ENCODE measurements around the gene TMEM131L.
A peak's percentile ranks its signal among the peaks of the same experiment; 100 is the strongest.

The TMEM131L gene

DNA sequence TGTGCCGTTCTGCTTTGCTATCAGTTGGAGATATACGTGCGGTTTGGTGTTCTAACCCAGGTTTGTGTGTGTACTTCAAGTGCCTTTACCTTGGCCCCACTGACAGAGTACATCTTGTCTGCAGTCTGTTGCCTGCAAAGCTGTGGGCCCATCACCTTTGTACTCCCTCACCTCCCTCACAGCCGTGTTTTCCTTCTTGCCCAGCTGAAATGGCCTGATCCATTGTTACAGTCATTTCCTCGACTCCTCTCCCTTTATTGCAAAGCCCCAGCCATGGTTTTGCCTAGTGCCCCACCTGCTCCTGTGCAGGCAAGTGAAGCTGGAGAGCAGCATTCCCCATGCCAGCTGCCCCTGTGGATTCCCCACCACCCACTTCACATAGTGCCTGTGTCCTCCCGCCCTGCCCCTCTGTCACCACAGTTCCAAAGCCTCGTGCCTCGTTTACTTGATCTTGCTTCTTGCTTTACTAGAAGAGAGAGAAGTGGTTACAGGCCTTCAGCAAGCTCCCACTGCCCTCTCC, 162.7 kb downstream of the TMEM131L start:
- DNase-seq = no peak

DNA sequence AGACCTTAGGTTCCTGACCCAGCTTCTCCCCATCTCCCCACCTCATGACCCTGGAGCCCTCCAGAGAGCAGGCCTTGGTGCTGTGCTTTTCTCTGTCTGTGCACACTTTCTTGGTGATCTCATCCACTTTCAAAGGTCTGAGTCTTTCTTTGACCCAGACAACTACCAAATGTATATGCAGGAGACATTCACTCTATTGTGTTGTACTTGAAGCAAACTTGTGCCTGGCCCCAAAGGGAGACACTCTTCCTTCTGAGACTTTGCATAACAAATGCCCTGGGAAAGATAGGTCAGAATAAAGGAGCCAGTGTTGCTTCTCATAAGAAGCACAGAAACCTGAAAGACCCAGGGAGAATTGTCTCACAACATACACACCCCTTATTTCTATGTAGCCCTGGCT, 163.6 kb downstream of the TMEM131L start:
- DNase-seq = no peak

DNA sequence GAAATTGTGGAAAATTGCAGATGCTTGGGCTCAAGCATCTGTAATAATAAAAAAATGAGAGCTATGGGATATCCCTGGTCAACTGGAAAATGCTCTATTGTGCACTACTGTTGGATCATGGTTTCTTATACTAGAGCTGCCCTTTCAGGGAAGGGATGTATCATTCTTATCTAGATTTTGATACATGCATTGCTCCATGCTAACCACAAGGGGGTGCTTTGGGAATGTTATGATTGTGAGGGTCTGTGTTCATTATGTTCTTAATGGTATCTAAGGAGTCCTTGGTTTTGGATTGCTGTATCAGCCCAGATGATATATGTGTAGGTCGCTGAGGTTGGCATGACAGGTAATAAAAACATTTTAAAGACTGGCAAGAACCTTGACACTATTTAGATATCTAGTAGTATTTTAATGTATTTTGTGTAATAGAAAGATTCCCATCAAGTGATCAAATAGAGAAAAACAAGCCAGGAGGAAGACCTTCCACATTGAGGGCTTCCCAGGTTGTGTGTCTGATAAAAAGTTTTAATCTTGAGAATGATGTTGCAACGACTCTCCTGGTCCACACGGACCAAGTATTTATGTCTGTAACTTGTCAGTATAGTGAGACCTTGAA, 168.7 kb downstream of the TMEM131L start:
- DNase-seq = peak; percentile 6

DNA sequence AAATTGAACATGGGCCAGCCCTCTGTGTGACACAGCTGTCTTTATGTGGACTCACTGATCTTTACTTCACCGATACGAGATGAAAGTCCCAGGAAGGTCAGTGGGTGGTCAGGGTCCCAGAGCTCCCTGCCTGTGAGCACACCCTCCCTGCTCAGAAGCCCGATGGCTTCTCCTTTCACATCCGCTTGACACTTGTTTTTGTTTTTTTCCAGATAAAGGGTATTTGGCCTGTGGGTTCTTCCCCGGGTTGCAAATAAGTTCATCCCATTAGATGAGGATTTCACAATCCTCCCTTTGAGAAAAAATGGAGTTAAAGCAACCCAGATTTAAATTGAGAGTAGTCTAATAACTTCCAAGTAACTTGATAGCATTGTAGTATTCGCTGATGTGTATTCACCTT, 169.7 kb downstream of the TMEM131L start:
- no peak for DNase-seq

DNA sequence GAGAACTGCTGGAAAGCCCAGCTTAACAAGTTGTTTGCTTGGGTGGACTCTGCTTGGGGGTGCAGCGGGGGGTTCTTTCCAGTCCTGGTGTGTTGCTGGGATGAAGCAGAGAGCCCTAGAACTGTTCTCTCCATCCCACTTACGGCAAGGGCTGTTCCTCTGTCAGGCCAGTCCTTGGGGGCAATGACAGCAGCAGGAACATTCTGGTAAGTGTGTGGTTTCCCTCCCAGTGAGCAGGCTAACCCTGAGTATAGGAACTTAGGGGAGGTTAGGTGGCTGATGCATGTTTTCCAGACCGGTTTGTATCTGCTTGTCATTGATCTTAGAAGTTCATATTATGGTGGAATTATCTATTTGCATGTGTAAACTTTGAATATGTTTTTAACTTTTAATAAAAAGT, 171.0 kb downstream of the TMEM131L start:
- DNase-seq = no peak

DNA sequence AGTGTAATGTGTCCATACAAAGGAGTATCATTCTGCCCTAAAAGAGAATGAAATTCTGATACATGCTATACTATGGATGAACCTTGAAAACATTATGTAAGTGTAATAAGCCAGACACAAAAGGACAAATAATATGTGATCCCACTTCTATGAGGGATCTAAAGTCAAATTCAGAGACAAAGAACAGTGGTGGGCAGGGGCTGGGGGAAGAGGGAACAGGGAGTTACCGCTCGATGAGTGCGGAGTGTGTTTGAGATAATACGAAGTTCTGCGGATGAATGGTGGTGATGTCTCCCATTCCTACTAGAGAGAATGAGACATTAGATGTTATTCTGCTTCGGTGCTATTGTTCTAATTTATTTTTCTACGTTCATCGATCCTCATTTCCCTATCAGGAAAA, 171.9 kb downstream of the TMEM131L start:
- DNase-seq = no peak

DNA sequence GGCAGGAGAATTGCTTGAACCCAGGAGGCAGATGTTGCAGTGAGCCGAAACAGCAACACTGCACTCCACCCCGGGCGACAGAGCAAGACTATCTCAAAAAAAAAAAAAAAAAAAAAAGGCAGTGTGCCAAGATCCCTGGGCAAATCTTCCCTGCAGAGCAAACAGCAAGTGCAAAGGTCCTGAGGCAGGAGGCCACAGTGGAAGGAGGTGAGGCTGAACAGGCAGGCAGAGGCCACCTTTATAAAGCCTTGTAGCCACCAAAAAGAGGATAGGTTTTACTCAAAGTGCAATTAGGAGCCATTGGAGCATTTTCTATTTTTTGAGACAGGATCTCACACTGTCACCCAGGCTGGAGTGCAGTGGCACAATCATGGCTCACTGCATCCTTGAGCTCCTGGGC, 172.8 kb downstream of the TMEM131L start:
- DNase-seq = no peak

DNA sequence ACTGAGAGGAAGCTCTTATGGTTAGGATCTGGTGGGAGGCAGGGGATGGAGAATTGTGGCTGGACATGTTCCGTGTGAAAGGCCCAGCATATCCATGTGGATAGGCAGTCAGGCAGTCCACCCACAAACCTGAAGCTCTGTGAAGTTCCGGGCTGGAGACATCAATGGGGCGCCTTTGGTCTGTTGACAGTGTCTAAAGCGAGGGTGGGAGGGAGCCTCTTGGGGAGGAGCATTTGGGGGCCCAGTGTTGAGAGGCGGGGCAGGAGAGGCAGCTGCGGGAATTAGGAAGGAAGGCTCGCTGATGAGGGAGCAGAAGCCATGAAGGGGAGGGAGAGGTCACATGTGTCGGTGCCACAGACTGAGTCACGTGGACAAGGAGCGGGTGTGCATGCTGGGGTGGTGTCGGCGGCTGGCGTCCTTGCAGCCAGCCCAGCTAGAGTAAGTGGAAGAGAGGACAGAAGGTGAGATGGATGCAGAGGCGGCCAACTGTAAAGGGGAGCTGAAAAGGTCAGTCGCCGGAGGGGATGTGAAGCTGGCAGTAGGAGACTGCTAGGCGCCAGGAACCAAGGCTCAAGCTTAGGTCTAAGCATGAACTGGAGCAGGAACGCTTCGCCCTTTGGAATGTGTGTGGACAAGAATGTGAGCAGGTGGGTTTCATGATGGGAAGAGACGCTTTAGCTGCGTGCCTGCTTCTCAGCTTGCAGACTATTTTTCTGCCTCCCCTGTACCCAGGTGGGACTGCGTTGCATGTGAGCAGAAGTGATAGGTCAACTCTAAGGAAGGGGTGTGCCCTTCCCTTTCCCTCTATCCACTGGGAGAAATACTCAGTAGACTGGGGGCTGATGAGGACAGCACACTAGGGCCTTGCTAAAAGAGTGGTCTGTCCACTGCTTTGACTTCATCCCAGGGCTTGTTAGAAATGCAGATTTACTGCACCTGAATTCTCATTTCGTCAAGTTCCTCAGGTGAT, 174.0 kb downstream of the TMEM131L start:
- no peak for DNase-seq

DNA sequence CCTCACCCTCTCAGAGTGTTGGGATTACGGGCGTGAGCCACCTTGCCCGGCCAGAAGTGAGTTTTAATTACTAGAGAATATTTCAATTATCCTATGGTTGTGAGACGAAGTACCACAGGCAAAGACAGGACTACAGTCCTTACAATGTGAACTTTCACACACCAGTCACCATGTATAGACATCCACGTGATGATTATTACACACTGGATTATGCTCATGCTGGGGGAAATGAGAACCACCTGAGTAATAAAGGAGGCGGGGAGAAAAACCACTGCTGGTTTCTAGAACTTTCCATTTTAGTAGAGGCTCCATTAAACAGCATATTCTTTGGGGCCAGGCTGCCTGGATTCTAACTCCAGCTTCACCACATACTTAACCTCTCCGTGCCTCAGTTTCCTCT, 175.4 kb downstream of the TMEM131L start:
- no peak for DNase-seq

DNA sequence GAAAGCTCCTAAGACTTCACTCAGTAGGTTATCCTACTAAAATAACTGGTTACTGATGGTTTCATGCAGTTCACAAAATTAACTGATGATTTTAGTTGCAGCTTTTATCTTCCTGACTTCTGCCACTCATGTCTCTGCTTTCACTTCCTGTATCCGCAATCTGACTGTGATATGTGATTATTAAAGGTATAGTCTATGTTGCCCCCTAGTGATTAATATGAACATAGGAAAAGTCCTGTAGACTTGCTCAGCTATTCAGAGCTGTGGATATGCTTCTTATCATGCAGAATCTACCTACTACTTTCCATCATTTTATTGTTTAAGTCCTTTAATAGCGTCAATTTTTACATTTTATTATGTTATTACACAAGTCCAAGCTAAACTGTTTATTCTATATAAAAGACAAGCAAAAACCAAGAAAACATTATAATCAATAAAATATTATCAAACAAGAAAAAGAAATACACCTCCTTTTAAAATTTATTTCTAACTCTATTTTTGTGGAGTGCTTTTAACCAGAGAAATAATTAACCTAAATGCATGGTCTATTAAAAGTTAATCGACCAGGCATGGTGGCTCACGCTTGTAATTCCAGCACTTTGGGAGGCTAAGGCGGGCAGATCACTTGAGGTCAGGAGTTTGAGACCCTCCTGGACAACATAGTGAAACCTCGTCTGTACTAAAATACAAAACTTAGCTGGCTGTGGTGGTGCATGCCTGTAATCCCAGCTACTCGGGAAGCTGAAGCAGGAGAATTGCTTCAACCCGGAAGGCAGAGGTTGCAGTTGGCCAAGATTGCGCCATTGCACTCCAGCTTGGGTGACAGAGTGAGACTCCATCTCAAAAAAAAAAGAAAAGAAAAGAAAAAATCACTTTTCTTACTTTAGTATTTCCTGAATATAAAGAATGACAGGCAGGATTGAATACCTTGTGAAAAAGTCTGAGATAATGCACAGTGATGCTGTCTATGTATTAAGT, 177.5 kb downstream of the TMEM131L start:
- peak; percentile 80 for DNase-seq

DNA sequence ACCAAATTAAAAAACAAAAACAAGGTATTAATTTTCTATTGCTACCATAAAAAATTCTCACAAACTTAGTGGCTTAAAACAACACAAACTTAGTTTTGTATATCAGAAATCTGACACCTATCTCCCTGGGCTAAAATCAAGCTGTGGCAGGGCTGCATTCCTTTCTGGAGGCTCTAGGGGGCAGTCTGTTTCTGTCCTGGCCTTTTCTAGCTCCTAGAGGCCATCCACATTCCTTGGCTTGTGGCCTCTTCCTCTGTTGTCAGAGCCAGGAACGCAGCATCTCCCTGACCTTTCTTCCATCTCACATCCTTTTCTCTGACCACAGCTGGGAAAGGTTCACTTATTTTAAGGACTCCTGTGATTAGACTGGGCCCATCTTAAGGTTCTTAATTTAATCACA, 179.0 kb downstream of the TMEM131L start:
- DNase-seq = no peak

DNA sequence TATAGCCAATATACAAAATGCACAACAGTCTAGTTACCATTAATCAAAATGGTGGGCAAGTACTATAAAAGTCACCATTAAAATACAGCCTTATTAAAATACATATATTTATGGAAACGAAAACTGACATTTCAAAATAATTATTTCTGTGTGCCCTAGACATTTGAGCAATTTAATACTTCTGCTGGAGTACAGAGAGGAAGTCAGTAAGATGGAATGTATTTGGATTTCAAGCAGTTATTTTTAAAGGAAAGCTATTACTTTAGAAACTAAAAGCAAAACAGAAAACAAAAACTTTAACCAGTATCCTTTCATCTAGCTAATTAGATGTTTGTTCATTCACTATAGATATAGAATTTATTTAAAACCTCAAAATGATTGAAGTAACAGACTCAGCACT, 180.1 kb downstream of the TMEM131L start:
- DNase-seq = no peak

DNA sequence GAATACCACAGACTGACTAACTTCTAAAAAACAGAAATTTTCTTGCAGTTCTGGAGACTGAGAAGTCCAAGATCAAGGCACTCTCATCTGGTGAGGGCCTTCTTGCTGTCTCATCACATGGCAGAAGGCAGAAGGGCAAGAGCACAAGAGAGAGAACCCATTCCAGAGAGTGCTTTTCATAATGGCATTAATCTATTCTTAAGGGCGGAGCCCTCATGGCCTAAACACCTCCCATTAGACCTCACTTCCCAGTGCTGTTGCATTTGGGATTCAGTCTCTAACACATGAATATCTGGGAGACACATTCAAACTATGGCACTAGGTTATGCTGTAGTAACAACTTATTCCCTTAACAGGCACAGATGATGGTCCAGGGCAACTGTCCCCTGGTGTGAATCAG, 180.8 kb downstream of the TMEM131L start:
- DNase-seq = no peak

DNA sequence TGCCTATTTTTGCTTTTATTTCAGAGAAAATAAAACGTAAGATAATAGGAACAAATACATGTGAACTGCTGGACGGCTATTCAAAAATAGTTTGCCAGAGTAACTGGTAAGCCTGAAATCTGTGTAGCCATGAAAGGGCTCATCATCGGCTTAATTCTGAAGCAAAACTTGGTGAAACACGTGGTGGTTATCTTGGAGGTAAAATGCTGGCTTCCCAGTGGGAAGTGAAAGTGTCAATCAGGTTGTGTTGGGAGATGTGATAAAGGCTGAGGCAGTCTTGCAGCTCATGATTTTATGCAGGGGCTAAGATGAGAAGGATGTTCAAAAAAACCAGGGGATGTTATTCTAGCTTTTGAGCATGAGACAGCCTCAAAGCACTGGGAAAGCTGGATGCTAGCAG, 181.8 kb downstream of the TMEM131L start:
- no peak for DNase-seq

DNA sequence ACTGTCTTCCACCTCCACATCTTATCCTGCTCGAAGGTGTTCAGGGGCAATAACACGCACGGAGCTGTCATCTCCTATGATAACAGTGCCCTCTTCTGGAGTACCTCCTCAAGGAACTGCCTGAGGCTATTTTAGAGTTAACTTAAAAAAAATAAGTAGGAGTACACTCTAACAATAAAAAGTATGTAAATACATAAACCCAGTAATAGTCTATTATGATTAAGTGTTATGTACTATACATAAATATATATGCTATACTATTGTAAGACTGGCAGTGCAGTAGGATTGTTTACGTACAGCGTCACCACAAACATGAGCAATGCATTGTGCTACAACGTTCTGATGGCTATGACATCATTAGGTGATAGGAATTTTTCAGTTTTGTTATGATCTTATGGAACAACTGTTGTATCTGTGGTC, 183.4 kb downstream of the TMEM131L start:
- DNase-seq = peak; percentile 7

DNA sequence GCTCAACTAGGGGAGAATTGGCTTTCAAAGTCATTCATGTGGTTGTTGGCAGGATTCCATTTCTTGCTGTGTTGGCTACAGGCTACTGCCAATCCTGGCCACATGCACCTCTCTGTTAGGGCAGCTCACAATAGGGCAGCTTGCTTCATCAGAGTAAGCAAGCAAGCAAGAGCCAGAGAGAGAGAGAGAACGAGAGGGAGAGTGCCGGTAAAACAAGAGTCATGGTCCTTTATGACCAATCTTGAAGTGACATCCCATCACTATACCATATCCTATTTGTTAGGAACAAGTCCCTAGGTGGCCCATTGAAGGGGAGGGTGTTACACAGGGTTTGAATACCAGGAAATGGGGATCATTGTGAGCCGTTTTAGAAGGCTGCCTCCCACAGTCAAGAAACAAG, 185.0 kb downstream of the TMEM131L start:
- DNase-seq = no peak

DNA sequence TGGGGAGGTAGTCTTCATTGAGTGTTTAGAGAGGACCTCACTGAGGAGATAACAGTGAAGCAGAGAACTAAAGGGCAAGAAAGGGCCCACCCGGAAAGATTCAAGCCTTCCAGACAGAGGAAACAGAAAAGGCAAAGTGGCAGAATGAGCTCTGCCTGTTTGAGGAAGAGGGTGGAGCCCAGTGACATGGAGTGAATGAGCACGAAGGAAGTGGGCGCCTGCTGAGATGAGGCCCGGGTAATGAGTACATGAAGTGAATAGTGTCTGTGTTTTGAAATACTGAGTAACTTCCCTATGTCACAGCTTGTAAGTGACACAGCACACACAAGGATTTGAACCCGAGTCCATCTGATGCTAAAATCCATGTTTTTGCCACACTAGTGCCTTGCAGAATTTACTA, 185.4 kb downstream of the TMEM131L start:
- DNase-seq = no peak

DNA sequence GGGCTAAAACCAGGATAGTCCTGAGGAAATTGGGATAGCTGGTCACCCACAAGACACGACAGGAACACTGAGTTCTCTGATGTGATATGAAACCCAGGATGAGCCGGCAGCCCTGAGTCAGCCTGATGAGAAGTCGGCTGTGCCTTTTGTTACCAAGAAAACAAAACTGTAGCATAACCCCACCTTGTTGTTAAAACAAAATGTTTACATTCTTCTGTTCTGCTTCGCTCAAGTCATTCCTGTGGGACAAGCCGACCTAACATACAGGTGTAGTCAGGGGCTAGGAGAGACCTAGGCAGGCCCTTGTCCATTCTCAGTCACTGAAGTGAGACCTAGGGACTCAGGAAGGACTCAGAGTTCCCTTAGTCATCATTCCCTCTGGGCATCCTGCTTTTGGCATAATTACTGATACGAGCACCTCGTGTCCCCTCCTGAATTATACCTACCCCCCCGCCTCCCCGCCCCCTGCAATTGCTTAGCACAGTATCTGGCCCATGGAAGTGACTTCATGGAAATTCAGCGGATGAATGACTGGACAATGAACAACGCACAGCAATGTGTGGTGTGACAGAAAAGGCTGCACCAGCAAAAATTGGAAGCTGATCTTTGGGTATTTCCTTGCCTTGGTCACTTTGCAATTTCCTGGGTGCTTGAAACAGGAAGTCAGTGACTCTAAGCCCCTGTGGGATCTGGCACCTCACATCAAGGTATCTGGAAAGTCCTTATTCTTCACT, 186.1 kb downstream of the TMEM131L start:
- DNase-seq = no peak

DNA sequence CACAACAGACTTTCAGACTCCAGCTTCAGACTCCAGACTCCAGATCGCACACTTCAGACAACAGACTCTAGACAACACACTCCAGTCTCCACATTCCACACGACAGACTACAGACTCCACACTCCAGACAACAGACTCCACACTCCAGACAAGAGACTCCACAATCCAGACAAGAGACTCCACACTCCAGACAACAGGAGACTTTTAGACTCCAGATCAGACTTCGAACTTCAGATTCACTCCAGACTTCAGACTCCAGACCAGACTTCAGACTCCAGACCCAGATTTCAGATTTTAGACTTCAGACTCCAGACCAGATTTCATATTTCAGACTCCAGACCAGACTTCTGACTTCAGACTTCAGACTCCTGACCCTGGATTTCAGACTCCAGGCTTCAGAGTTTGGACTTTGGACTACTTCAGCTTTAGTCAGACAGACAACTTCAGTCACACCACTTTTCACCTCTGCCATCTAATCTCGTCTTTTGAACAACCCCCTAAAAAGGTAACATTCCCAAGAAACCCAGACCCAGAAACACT, 188.9 kb downstream of the TMEM131L start:
- DNase-seq = no peak

DNA sequence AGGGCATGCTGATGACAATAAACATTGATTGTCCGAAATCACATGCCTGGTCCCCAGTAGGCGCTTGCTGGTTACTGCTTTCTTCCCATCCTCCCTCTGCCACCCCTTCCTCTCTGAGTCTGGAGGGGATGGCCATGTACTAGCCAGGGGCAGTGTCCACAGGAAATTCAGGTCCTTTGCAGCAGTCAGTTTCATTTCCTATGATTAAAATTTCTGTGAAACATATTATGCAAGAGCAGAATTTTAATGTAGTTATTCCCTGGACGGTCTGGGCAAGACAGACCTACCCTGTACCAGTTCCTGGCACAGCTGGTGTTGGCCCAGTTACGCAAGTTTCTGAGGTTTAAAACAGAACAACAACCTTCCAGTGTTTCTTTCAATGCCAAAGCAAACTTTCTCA, 189.8 kb downstream of the TMEM131L start:
- DNase-seq = no peak

DNA sequence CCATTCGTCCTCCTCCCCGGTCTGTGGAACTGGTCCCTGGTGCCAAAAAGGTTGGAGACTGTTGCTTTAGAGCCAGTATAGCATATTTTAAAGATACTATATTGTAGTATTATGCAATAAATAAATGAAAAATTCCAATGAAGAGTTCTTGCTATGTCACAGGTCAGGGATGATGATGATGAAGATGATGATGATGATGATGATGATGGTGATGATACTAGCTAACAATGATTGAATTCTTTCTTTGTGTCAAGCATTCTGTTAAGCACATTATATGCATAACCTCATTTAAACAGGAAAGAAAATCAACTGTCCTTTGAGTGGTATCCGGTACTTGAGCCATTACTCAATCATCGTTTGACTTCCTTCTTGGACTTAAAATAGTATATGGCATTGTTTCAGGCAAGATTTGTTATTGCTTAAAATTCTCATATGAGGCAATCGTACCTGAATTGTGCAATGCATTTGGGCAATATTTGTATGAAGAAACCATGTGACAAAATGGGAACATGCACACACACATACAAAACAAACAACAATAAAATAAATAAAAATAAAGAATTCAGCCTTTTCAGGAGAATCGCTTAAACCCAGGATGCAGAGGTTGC, 195.2 kb downstream of the TMEM131L start:
- no peak for DNase-seq

DNA sequence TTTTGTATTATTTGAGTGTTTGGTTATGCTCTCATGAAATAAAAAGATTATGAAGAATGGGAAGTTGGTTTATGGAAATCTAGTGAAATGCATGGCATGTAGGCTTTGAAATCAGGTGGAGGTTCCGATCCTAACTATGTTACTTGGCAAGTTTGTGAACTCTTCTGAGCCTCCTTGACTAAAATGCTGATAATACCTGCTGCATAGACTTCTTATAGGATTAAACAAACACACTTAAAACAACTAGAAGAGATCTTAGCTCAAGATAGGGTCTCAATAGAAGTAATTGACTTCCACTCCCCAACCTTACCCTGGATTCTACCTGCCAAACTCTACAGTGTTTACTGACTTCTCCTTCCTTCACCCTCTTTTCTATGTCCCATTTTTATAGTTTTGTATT, 195.7 kb downstream of the TMEM131L start:
- DNase-seq = no peak
